Measurements from ENCODE around the gene MARK1.

GRCh38 chr1:220595179-220595578 is 67.2 kb downstream of the MARK1 start:
- no peak for TF ChIP-seq SUZ12 (IDR thresholded peaks at IDR 0.05)
- no peak for TF ChIP-seq CTBP1 (IDR thresholded peaks at IDR 0.05; ENCODE audit: borderline replicate concordance)
- TF ChIP-seq ARNT (IDR thresholded peaks at IDR 0.05): no peak

Measured in HEK293T (cell line).